Measurements from ENCODE around the gene ADAM8. TPM values are rescaled to one million over a fixed set of nuclear protein-coding genes. Genes with fewer than 3 reads are reported as not detected.

Gene ADAM8
- total and polyA plus RNA-seq, 2 of the 4 experiments (the other 2 are of a cell fraction) = under 0.01 to 0.74 TPM

DNA sequence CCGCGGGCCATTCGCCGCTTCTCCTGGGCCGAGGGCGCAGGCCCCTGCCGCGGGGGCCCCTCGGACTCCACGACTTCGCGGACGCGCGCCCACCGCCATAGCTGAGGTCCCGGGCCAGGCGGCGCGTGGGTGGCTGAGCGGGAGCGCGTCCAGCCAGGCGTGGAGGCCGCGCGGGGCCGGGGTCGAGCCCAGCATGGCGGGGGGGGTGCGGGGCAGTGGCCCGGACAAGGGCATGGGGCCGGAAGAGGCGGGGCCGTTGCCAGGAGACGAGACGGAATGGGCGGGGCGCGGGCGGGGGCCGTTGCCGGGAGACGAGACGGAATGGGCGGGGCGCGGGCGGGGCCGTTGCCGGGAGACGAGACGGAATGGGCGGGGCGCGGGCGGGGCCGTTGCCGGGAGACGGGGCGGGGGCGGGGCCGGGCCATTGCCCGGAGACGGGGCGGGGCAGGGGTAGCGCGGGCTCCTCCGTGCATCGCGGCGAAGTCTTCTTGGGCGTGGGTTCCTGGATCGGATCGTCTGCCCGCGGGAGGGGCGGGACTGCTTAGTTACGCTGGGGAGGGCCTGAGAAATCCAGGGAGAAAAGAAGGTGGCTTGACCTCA is 14.8 kb downstream of the ADAM8 start:
- Histone ChIP-seq H2BK5ac (ENCODE audit: low read depth, low read length, poor library complexity, severe bottlenecking) (peak overlapping the region; percentile 91), H3K18ac (ENCODE audit: low read depth, low read length) (peak overlapping the region; percentile 2), H2BK15ac (ENCODE audit: low read depth, low read length) (0 out of 3 replicates have a peak overlapping the region, but pooled peaks have one; percentile 5), H3K9ac (ENCODE audit: low read depth, low read length) (peak overlapping the region; percentile 60), H3K79me1 (ENCODE audit: low read depth in 1 of 2, low read length in 2 of 2) (peaks cover 0 to 4% of the 10 kb centered on the region in 2 experiments; a peak in 1 of 4 replicates), H3K56ac (ENCODE audit: extremely low read depth, insufficient read depth, low read length) (no peak overlapping the region), H3K4me1 (ENCODE audit: control insufficient read depth, insufficient read depth, low read length) (peaks cover 21% of the 10 kb centered on the region), H2AFZ (replicated peaks; ENCODE audit: low read length, poor library complexity) (peak overlapping the region; percentile 93), H2AK5ac (ENCODE audit: low read depth, low read length) (peak overlapping the region; percentile 62; the same call in 1 of the 2 replicates), H3K27ac (ENCODE audit: insufficient read depth, low read length) (peak overlapping the region; percentile 91), H3K9me3 (ENCODE audit: control insufficient read depth, insufficient read depth, low read length) (no peaks in the 10 kb centered on the region), H2BK120ac (ENCODE audit: low read depth, low read length) (peak overlapping the region; percentile 62; the same call in 1 of the 2 replicates), H3K4me3 (ENCODE audit: insufficient read depth, low read depth, low read length) (peak overlapping the region; percentile 66), H2BK20ac (ENCODE audit: low read depth, low read length) (no peak overlapping the region), H3K4me2 (ENCODE audit: low read depth, low read length) (peak overlapping the region; percentile 91), H3K14ac (replicated peaks; ENCODE audit: low read depth, low read length) (0 out of 2 replicates have a peak overlapping the region, but pooled peaks have one; percentile 48), H3K36me3 (ENCODE audit: control insufficient read depth, insufficient read depth, low read length) (no peaks in the 10 kb centered on the region), H4K91ac (ENCODE audit: insufficient read depth, low read depth, low read length) (peak overlapping the region; percentile 76; the same call in 1 of the 2 replicates), H3K4ac (ENCODE audit: low read depth, low read length) (peak overlapping the region; percentile 90), H3K23ac (ENCODE audit: low read depth, low read length) (no peak overlapping the region), H4K20me1 (ENCODE audit: insufficient read depth, low read length) (no peaks in the 10 kb centered on the region), H2AK9ac (replicated peaks; ENCODE audit: low read depth, low read length, poor library complexity) (peak overlapping the region; percentile 99), H4K8ac (ENCODE audit: low read depth in 2 of 2, low read length in 2 of 2) (peak overlapping the region; percentile 74 to 94; a peak in 3 of 4 replicates), H3K27me3 (ENCODE audit: control insufficient read depth, insufficient read depth, low read length) (no peaks in the 10 kb centered on the region; the same call in 1 of the 2 replicates), H4K5ac (ENCODE audit: low read depth, low read length) (peak overlapping the region; percentile 70), H3K9me1 (ENCODE audit: insufficient read depth, low read length) (peaks cover 18% of the 10 kb centered on the region)
- DNase-seq (peak; percentile 38), ATAC-seq (ENCODE audit: low read depth) (peak; percentile 76)
- WGBS, 2 experiments (ENCODE audit: extremely low coverage in 2 of 2, insufficient read length in 1 of 2) = 0% methylated on average over 11 of the region's 79 CpGs; no CpG with 5 or more reads in 1 of the 2 experiments
- no peak for TF ChIP-seq MAFK (IDR thresholded peaks at IDR 0.05; ENCODE audit: low read depth, low read length)
- peak; percentile 56; the same call in 1 of the 2 replicates for TF ChIP-seq POLR2A (IDR thresholded peaks at IDR 0.05; ENCODE audit: low read depth, low read length)
- TF ChIP-seq RCOR1 (IDR thresholded peaks at IDR 0.05; ENCODE audit: insufficient replicate concordance, low read length) = no peak
- BruUV-seq (replicated peaks) = no TSS peak
- dilution Hi-C loops (cut with HindIII; ENCODE audit: low sequenced_read_pairs, unreplicated experiment) = no loop called here
- CTCF ChIA-PET = interaction anchor here (1.9 kb wide), 1 partner anchor 46 kb away, joined by 5 read pairs; no protein-coding TSS in a partner anchor
- POLR2A ChIA-PET (ENCODE audit: unreplicated experiment) = no interaction called here
- intact Hi-C loops (cut with micrococcal nuclease) = loop anchor here (1.0 to 5.0 kb wide), 2 partner anchors 14 to 45 kb away; partner anchors contain the start of genes ADAM8, TUBGCP2 and ZNF511
- in situ Hi-C loops (cut with MboI; ENCODE audit: low sequenced_read_pairs) = loop anchor here (25.0 kb wide), 1 partner anchor 600 kb away; no protein-coding TSS in a partner anchor
